Measurements from ENCODE around the gene TRIM65. TPM values are rescaled to one million over a fixed set of nuclear protein-coding genes. Genes with fewer than 3 reads are reported as not detected.

TRIM65 gene
- total and polyA plus RNA-seq, 7 donors = 9.0 to 14.8 (median 9.3) TPM

GRCh38 chr17:75904749-75905521 lies 8.2 kb upstream of the TRIM65 start, which contains the start of gene MRPL38:
Gene MRPL38 (minus strand): TSS chr17:75904884. CDS start chr17:75904875, 9 bp downstream.
- peak within 1 kb of the TSS; percentile 98 for H3K4me3 ChIP-seq
- H3K4me1 ChIP-seq = peaks cover 13% of the 10 kb centered on the region
- ATAC-seq = peak; percentile 94 to 98 (median 96)

GRCh38 chr17:75902406-75902805 lies 5.7 kb upstream of the TRIM65 start:
- no peak overlapping the region for H3K4me3 ChIP-seq
- WGBS, 3 donors = 90 to 95% (median 90%) methylated on average over 6 of the region's 6 CpGs
- no peak overlapping the region for H3K27ac ChIP-seq
- TF ChIP-seq CTCF (IDR thresholded peaks at IDR 0.05) = no peak
- peaks cover 13% of the 10 kb centered on the region for H3K4me1 ChIP-seq
- no peak for DNase-seq
- intact Hi-C loops (cut with DNase I) = no loop called here
- peaks cover 5 to 61% of the 10 kb centered on the region in 2 donors for H3K36me3 ChIP-seq (ENCODE audit: insufficient read depth in 1 of 2, low read depth in 1 of 2)
- H3K27me3 ChIP-seq (ENCODE audit: insufficient read depth in 3 of 3, low read length in 2 of 3) = no peaks in the 10 kb centered on the region
- no peaks in the 10 kb centered on the region for H3K9me3 ChIP-seq
- no peak for ATAC-seq

More at GRCh38 chr17:75904749-75905521, 8.2 kb upstream of the TRIM65 start, which contains the start of gene MRPL38:
- intact Hi-C loops (cut with DNase I) = loop anchor here (1.0 to 2.0 kb wide), 2 partner anchors 100 kb away; no protein-coding TSS in a partner anchor
- H3K9me3 ChIP-seq = no peaks in the 10 kb centered on the region
- H3K36me3 ChIP-seq (ENCODE audit: insufficient read depth in 1 of 2, low read depth in 1 of 2) = peaks cover 5 to 35% of the 10 kb centered on the region in 2 donors
- WGBS, 3 donors = 1 to 3% (median 2%) methylated on average over 35 to 69 of the region's 69 CpGs
- TF ChIP-seq CTCF (IDR thresholded peaks at IDR 0.05) = peak; percentile 99
- DNase-seq = peak; percentile 93 to 96
- H3K27ac ChIP-seq = peak within 1 kb of the TSS; percentile 86
- no peaks in the 10 kb centered on the region for H3K27me3 ChIP-seq (ENCODE audit: insufficient read depth in 3 of 3, low read length in 2 of 3)

- 87 to 91% (median 87%) methylated on average over 18 of the region's 18 CpGs for WGBS, 3 donors
- Histone ChIP-seq H3K9me3 (no peaks in the 10 kb centered on the region), H3K27me3 (ENCODE audit: insufficient read depth in 3 of 3, low read length in 2 of 3) (no peaks in the 10 kb centered on the region), H3K4me3 (no peak overlapping the region), H3K36me3 (ENCODE audit: insufficient read depth in 1 of 2, low read depth in 1 of 2) (peaks cover 5 to 61% of the 10 kb centered on the region in 2 donors), H3K4me1 (peaks cover 13% of the 10 kb centered on the region), H3K27ac (no peak overlapping the region)
- no peak for ATAC-seq
- DNase-seq = no peak
- TF ChIP-seq CTCF (IDR thresholded peaks at IDR 0.05) = no peak
- intact Hi-C loops (cut with DNase I) = no loop called here
Observed at GRCh38 chr17:75901727-75902126, 5.0 kb upstream of the TRIM65 start.

GRCh38 chr17:75900691-75901533 lies 4.2 kb upstream of the TRIM65 start:
- no peak overlapping the region for H3K27ac ChIP-seq
- no peaks in the 10 kb centered on the region for H3K9me3 ChIP-seq
- DNase-seq (no peak), ATAC-seq (no peak)
- peaks cover 13% of the 10 kb centered on the region for H3K4me1 ChIP-seq
- no peak for TF ChIP-seq CTCF (IDR thresholded peaks at IDR 0.05)
- no peaks in the 10 kb centered on the region for H3K27me3 ChIP-seq (ENCODE audit: insufficient read depth in 3 of 3, low read length in 2 of 3)
- no peak overlapping the region for H3K4me3 ChIP-seq
- 77 to 82% (median 79%) methylated on average over 11 to 13 of the region's 13 CpGs for WGBS, 3 donors
- intact Hi-C loops (cut with DNase I) = no loop called here
- peaks cover 5 to 61% of the 10 kb centered on the region in 2 donors for H3K36me3 ChIP-seq (ENCODE audit: insufficient read depth in 1 of 2, low read depth in 1 of 2)
